PC-9 (cell line): Measurements from ENCODE around the gene GOLPH3L.
"Not testable (repeated sequence)": the region's sequence is repeated elsewhere in the genome, so short reads cannot be mapped to it uniquely, and the experiment has no call there.

ENCODE experiments used
- CTCF ChIP-seq: fragments of 200-600 bp; sonication (generic); conservative IDR thresholded peaks from 2 replicates; pipeline ENCODE4 v1.6.1; 2017; ENCODE audit warnings: mixed run types, antibody characterized with exemption, mild to moderate bottlenecking, moderate library complexity
- EZH2 ChIP-seq: fragments of 200-600 bp; sonication (generic); IDR thresholded peaks from 2 replicates; pipeline ENCODE4 v1.8.0; 2017; ENCODE audit warnings: antibody characterized with exemption, low read depth

DNA sequence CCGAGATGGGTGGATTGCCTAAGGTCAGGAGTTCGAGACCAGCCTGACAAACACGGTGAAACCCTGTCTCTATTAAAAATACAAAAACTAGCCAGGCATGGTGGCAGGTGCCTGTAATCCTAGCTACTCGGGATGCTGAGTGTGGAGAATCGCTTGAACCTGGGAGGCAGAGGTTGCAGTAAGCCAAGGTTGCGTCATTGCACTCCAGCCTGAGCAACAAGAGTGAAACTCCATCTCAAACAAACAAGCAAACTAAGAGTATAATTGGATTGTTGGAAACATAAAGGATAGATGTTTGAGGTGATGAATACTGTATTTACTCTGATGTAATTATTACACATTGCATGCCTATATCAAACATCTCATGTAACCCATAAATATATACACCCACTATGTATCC is 58.5 kb downstream of the GOLPH3L start:
- TF ChIP-seq CTCF, EZH2: not testable (repeated sequence)
